Measurements from ENCODE around the gene M1AP. TPM values are rescaled to one million over a fixed set of nuclear protein-coding genes. Genes with fewer than 3 reads are reported as not detected.

The M1AP gene
- total RNA-seq, 4 donors from 2014 or later, result 0.20 TPM; not detected in 3

GRCh38 chr2:74560591-74560990 is 87.5 kb downstream of the M1AP start:
- no peak for TF ChIP-seq POLR2A (IDR thresholded peaks at IDR 0.05)
- TF ChIP-seq, protein P1, sequence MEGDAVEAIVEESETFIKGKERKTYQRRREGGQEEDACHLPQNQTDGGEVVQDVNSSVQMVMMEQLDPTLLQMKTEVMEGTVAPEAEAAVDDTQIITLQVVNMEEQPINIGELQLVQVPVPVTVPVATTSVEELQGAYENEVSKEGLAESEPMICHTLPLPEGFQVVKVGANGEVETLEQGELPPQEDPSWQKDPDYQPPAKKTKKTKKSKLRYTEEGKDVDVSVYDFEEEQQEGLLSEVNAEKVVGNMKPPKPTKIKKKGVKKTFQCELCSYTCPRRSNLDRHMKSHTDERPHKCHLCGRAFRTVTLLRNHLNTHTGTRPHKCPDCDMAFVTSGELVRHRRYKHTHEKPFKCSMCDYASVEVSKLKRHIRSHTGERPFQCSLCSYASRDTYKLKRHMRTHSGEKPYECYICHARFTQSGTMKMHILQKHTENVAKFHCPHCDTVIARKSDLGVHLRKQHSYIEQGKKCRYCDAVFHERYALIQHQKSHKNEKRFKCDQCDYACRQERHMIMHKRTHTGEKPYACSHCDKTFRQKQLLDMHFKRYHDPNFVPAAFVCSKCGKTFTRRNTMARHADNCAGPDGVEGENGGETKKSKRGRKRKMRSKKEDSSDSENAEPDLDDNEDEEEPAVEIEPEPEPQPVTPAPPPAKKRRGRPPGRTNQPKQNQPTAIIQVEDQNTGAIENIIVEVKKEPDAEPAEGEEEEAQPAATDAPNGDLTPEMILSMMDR (IDR thresholded peaks at IDR 0.05 in 4 of 5, conservative IDR thresholded peaks at IDR 0.05 in 1 of 5), result no peak
- Histone ChIP-seq H3K36me3 (no peaks in the 10 kb centered on the region), H3K27me3 (peaks cover 3 to 11% (median 5%) of the 10 kb centered on the region in 3 donors), H3K27ac (no peak overlapping the region), H3K4me3 (no peak overlapping the region), H3K4me1 (no peaks in the 10 kb centered on the region), H3K9me3 (no peaks in the 10 kb centered on the region)
- DNase-seq (no peak), ATAC-seq (no peak)
- in situ Hi-C loops (cut with MboI; ENCODE audit: low sequenced_read_pairs in 4 of 4), result no loop called here
- intact Hi-C loops (cut with DNase I; ENCODE audit: low total_unique reads), result no loop called here

- H3K27me3 ChIP-seq, result peaks cover 5 to 18% (median 10%) of the 10 kb centered on the region in 3 donors
- DNase-seq, result no peak
- in situ Hi-C loops (cut with MboI; ENCODE audit: low sequenced_read_pairs in 4 of 4), result no loop called here
- H3K9me3 ChIP-seq, result no peaks in the 10 kb centered on the region
- no peak for TF ChIP-seq POLR2A (IDR thresholded peaks at IDR 0.05)
- TF ChIP-seq, protein P1 (IDR thresholded peaks at IDR 0.05 in 4 of 5, conservative IDR thresholded peaks at IDR 0.05 in 1 of 5), result no peak
- no peaks in the 10 kb centered on the region for H3K36me3 ChIP-seq
- no peak overlapping the region for H3K27ac ChIP-seq
- no peak for ATAC-seq
- intact Hi-C loops (cut with DNase I; ENCODE audit: low total_unique reads), result no loop called here
- H3K4me3 ChIP-seq, result no peak overlapping the region
- peaks cover 0 to 5% of the 10 kb centered on the region in 2 donors for H3K4me1 ChIP-seq
Observed at GRCh38 chr2:74559912-74560311, 88.2 kb downstream of the M1AP start.

- no peak overlapping the region for H3K27ac ChIP-seq
- intact Hi-C loops (cut with DNase I; ENCODE audit: low total_unique reads) (no loop called here), in situ Hi-C loops (cut with MboI; ENCODE audit: low sequenced_read_pairs in 4 of 4) (no loop called here)
- ATAC-seq, result no peak
- peaks cover 0 to 8% of the 10 kb centered on the region in 2 donors for H3K4me1 ChIP-seq
- TF ChIP-seq POLR2A (IDR thresholded peaks at IDR 0.05), result no peak
- TF ChIP-seq, protein P1 (IDR thresholded peaks at IDR 0.05 in 4 of 5, conservative IDR thresholded peaks at IDR 0.05 in 1 of 5), result no peak
- H3K36me3 ChIP-seq, result no peaks in the 10 kb centered on the region
- no peak overlapping the region for H3K4me3 ChIP-seq
- H3K9me3 ChIP-seq, result no peaks in the 10 kb centered on the region
- peaks cover 16 to 29% (median 24%) of the 10 kb centered on the region in 3 donors for H3K27me3 ChIP-seq
- DNase-seq, result no peak
Observed at GRCh38 chr2:74558284-74559230, 89.6 kb downstream of the M1AP start.

GRCh38 chr2:74556831-74557370 is 91.2 kb downstream of the M1AP start:
- Histone ChIP-seq H3K4me1 (peaks cover 0 to 8% of the 10 kb centered on the region in 2 donors), H3K4me3 (no peak overlapping the region), H3K36me3 (no peaks in the 10 kb centered on the region), H3K27me3 (peaks cover 18 to 36% (median 28%) of the 10 kb centered on the region in 3 donors), H3K9me3 (no peaks in the 10 kb centered on the region), H3K27ac (no peak overlapping the region)
- ATAC-seq (no peak), DNase-seq (no peak)
- in situ Hi-C loops (cut with MboI; ENCODE audit: low sequenced_read_pairs in 4 of 4), result no loop called here
- TF ChIP-seq, protein P1 (IDR thresholded peaks at IDR 0.05 in 4 of 5, conservative IDR thresholded peaks at IDR 0.05 in 1 of 5), result no peak
- TF ChIP-seq POLR2A (IDR thresholded peaks at IDR 0.05), result no peak
- intact Hi-C loops (cut with DNase I; ENCODE audit: low total_unique reads), result no loop called here

Data from gastrocnemius medialis (tissue), 4 donors.